H9 (cell line): ENCODE measurements around the gene RNF13. TPM values are rescaled to one million over a fixed set of nuclear protein-coding genes. Genes with fewer than 3 reads are reported as not detected.

Experiments
- DNase-seq: peaks from one replicate; pipeline ENCODE4 v3.0.0-alpha.2; 2017
- H2AFZ ChIP-seq: one replicate; pipeline ENCODE4 v1.6.1; 2013; ENCODE audit warnings: mild to moderate bottlenecking, low read length, control low read depth, moderate library complexity
- H2AK5ac ChIP-seq: 2 replicates; pipeline ENCODE4 v1.6.1; 2013; ENCODE audit warnings: low read length, control low read depth, mixed read lengths; ENCODE audit not compliant: insufficient read length
- H2BK120ac ChIP-seq: one replicate; pipeline ENCODE4 v1.6.1; 2013; ENCODE audit warnings: low read depth, mild to moderate bottlenecking, low read length, control low read depth, inconsistent platforms; ENCODE audit not compliant: poor library complexity, severe bottlenecking
- H2BK12ac ChIP-seq: 2 replicates; pipeline ENCODE4 v1.6.1; 2013; ENCODE audit warnings: low read length, control low read depth, mixed read lengths, low read depth; ENCODE audit not compliant: insufficient read length
- H2BK15ac ChIP-seq: 2 replicates; pipeline ENCODE4 v1.6.1; 2013; ENCODE audit warnings: low read depth, low read length, control low read depth
- H2BK20ac ChIP-seq: one replicate; pipeline ENCODE4 v1.6.1; 2013; ENCODE audit warnings: low read depth, mild to moderate bottlenecking, low read length, control low read depth, inconsistent platforms; ENCODE audit not compliant: poor library complexity, severe bottlenecking
- H2BK5ac ChIP-seq: 2 replicates; pipeline ENCODE4 v1.6.1; 2013; ENCODE audit warnings: low read length, control low read depth, mixed read lengths; ENCODE audit not compliant: insufficient read length
- H3K14ac ChIP-seq: 2 replicates; pipeline ENCODE4 v1.6.1; 2013; ENCODE audit warnings: low read length, control low read depth; ENCODE audit not compliant: insufficient read depth
- H3K18ac ChIP-seq: 2 replicates; pipeline ENCODE4 v1.6.1; 2013; ENCODE audit warnings: low read depth, mild to moderate bottlenecking, mixed read lengths, low read length, control low read depth; ENCODE audit not compliant: insufficient read length
- H3K23ac ChIP-seq: 2 replicates; pipeline ENCODE4 v1.6.1; 2013; ENCODE audit warnings: low read length, control low read depth, mixed read lengths, low read depth; ENCODE audit not compliant: insufficient read length
- H3K23me2 ChIP-seq: 2 replicates; pipeline ENCODE4 v1.6.1; 2013; ENCODE audit warnings: low read depth, mild to moderate bottlenecking, mixed read lengths, low read length, control low read depth; ENCODE audit not compliant: insufficient read length, poor library complexity, severe bottlenecking
- H3K27ac ChIP-seq: 2 replicates; pipeline ENCODE4 v1.5.1; 2013; ENCODE audit warnings: low read length, control low read depth, mixed read lengths, low read depth; ENCODE audit not compliant: insufficient read length
- H3K27me3 ChIP-seq: 2 replicates; pipeline ENCODE4 v1.6.1; 2013; ENCODE audit warnings: low read length, control low read depth, inconsistent platforms; ENCODE audit not compliant: insufficient read depth
- H3K4ac ChIP-seq: 2 replicates; pipeline ENCODE4 v1.6.1; 2013; ENCODE audit warnings: low read depth, mild to moderate bottlenecking, control low read depth, inconsistent platforms, low read length, moderate library complexity
- H3K4me1 ChIP-seq: 2 replicates; pipeline ENCODE4 v1.6.1; 2013; ENCODE audit warnings: low read length, control low read depth, inconsistent platforms; ENCODE audit not compliant: insufficient read depth
- H3K4me2 ChIP-seq: 2 replicates; pipeline ENCODE4 v1.6.1; 2013; ENCODE audit warnings: low read length, control low read depth, mixed read lengths; ENCODE audit not compliant: insufficient read length, insufficient read depth
- H3K56ac ChIP-seq: 2 replicates; pipeline ENCODE4 v1.6.1; 2013; ENCODE audit warnings: low read depth, mild to moderate bottlenecking, mixed read lengths, low read length, control low read depth; ENCODE audit not compliant: insufficient read length
- H3K79me1 ChIP-seq: 2 replicates; pipeline ENCODE4 v1.6.1; 2013; ENCODE audit warnings: low read depth, mild to moderate bottlenecking, moderate library complexity, low read length, control low read depth, inconsistent platforms; ENCODE audit not compliant: insufficient read depth, poor library complexity, severe bottlenecking
- H3K79me2 ChIP-seq: 2 replicates; pipeline ENCODE4 v1.6.1; 2013; ENCODE audit warnings: low read length, control low read depth, inconsistent platforms; ENCODE audit not compliant: insufficient read depth
- H3K9ac ChIP-seq: 2 replicates; pipeline ENCODE4 v1.6.1; 2013; ENCODE audit warnings: low read length, control low read depth, mixed read lengths; ENCODE audit not compliant: insufficient read length; ENCODE audit errors: extremely low read depth
- H3K9me3 ChIP-seq: one replicate; pipeline ENCODE4 v1.6.1; 2013; ENCODE audit warnings: low read depth, low read length, inconsistent platforms; ENCODE audit not compliant: control insufficient read depth
- H3T11ph ChIP-seq: one replicate; pipeline ENCODE4 v1.6.1; 2013; ENCODE audit warnings: mild to moderate bottlenecking, low read length, control low read depth, inconsistent platforms
- H4K20me1 ChIP-seq: one replicate; pipeline ENCODE4 v1.6.1; 2013; ENCODE audit not compliant: control insufficient read depth, insufficient read length, insufficient read depth
- H4K5ac ChIP-seq: 2 replicates; pipeline ENCODE4 v1.6.1; 2013; ENCODE audit warnings: low read depth, mild to moderate bottlenecking, mixed read lengths, low read length, control low read depth; ENCODE audit not compliant: insufficient read length
- H4K8ac ChIP-seq: replicated peaks from 2 replicates; pipeline ENCODE4 v1.6.1; 2013; ENCODE audit warnings: low read length, control low read depth, mixed read lengths, low read depth; ENCODE audit not compliant: insufficient read length
- H4K91ac ChIP-seq: 2 replicates; pipeline ENCODE4 v1.6.1; 2013; ENCODE audit warnings: low read depth, mild to moderate bottlenecking, moderate library complexity, mixed read lengths, low read length, control low read depth; ENCODE audit not compliant: insufficient read length
- H3K27ac Mint-ChIP-seq, 3 experiments: 2 replicates in 2 of 3; 3 replicates in 1 of 3; pipeline ENCODE4 v1.8.0; 2020 to 2021; ENCODE audit warnings: mixed read lengths in 3 of 3, mild to moderate bottlenecking in 1 of 3, moderate library complexity in 1 of 3
- H3K27me3 Mint-ChIP-seq: 2 replicates; pipeline ENCODE4 v1.8.0; 2021; ENCODE audit warnings: low read depth, mild to moderate bottlenecking, moderate library complexity, mixed read lengths
- H3K36me3 Mint-ChIP-seq, 3 experiments: 2 replicates in 2 of 3; 3 replicates in 1 of 3; pipeline ENCODE4 v1.8.0; 2020 to 2021; ENCODE audit warnings: low read depth in 3 of 3, mixed read lengths in 3 of 3; ENCODE audit not compliant: insufficient read depth in 1 of 3
- H3K4me1 Mint-ChIP-seq, 2 experiments: 2 replicates each; pipeline ENCODE4 v1.8.0; 2020; ENCODE audit warnings: mixed read lengths in 2 of 2
- H3K4me3 Mint-ChIP-seq, 2 experiments: 2 replicates in 1 of 2; 3 replicates in 1 of 2; pipeline ENCODE4 v1.8.0; 2020 to 2021; ENCODE audit warnings: mild to moderate bottlenecking in 2 of 2, mixed read lengths in 2 of 2, moderate library complexity in 1 of 2
- H3K9me3 Mint-ChIP-seq, 2 experiments: 2 replicates in 1 of 2; 3 replicates in 1 of 2; pipeline ENCODE4 v1.8.0; 2020; ENCODE audit warnings: mild to moderate bottlenecking in 2 of 2, mixed read lengths in 2 of 2, moderate library complexity in 1 of 2
- CTCF ChIP-seq: fragments of 200-600 bp; sonication (generic); conservative IDR thresholded peaks from 3 replicates; pipeline ENCODE4 v1.8.0; 2021; ENCODE audit warnings: antibody characterized with exemption, mild to moderate bottlenecking
- WGBS: extraction: QIAGEN DNeasy Blood & Tissue Kit; methylation state at CpG from one replicate; pipeline ENCODE4 v1.1.7; 2013; ENCODE audit warnings: missing lambda C conversion rate, low lambda C conversion rate, mixed read lengths; ENCODE audit not compliant: insufficient read length; ENCODE audit errors: extremely low coverage; 5-methylcytosine and 5-hydroxymethylcytosine counted together
- total RNA-seq: library from RNA; stranded (reverse); gene quantifications from 2 replicates; pipeline ENCODE4 v1.2.1, GENCODE V29; 2021

RNF13 gene
- total RNA-seq, 1 experiment from 2014 or later: 23.4 TPM

GRCh38 chr3:149850787-149851584 lies 38.0 kb downstream of the RNF13 start:
- Histone ChIP-seq H4K8ac (no peak overlapping the region), H3K79me2 (no peaks in the 10 kb centered on the region; the same call in 1 of the 2 replicates), H4K5ac (no peak overlapping the region), H2BK15ac (no peak overlapping the region), H3K4me2 (no peak overlapping the region), H3K56ac (no peak overlapping the region), H3K14ac (no peak overlapping the region), H3K4ac (no peak overlapping the region), H4K91ac (no peak overlapping the region), H2AK5ac (no peak overlapping the region), H3K79me1 (no peaks in the 10 kb centered on the region), H3K9me3 (no peaks in the 10 kb centered on the region), H3K9ac (no peak overlapping the region), H2BK20ac (no peak overlapping the region), H3K18ac (no peak overlapping the region), H2BK120ac (no peak overlapping the region), H3K27me3 (no peaks in the 10 kb centered on the region), H2AFZ (no peak overlapping the region), H3T11ph (no peak overlapping the region), H3K27ac (no peak overlapping the region), H3K23me2 (no peaks in the 10 kb centered on the region), H2BK12ac (no peak overlapping the region), H2BK5ac (no peak overlapping the region), H3K23ac (no peak overlapping the region), H4K20me1 (no peaks in the 10 kb centered on the region), H3K4me1 (no peaks in the 10 kb centered on the region; the same call in 1 of the 2 replicates)
- 100% methylated on average over 1 of the region's 6 CpGs for WGBS
- Mint-ChIP-seq H3K4me1 (peaks cover 6 to 7% of the 10 kb centered on the region in 2 experiments), H3K36me3 (peaks cover 7 to 34% (median 12%) of the 10 kb centered on the region in 3 experiments; a peak in 6 of 7 replicates), H3K27ac (no peak overlapping the region), H3K27me3 (no peaks in the 10 kb centered on the region), H3K4me3 (no peak overlapping the region), H3K9me3 (no peaks in the 10 kb centered on the region)
- no peak for DNase-seq
- TF ChIP-seq CTCF: no peak
